GM18502 (cell line): ENCODE measurements around the gene AGBL4.

Experiments used
- ATAC-seq: cut with Tn5 transposase; IDR thresholded peaks from one replicate; pipeline ENCODE4 v1.9.1; 2021; ENCODE audit warnings: mild to moderate bottlenecking; ENCODE audit not compliant: unreplicated experiment, poor library complexity

Gene AGBL4

GRCh38 chr1:48582408-48582807, 1441.3 kb downstream of the AGBL4 start:
- ATAC-seq = no peak

GRCh38 chr1:48581270-48581669, 1442.5 kb downstream of the AGBL4 start:
- ATAC-seq = no peak

GRCh38 chr1:48576565-48576964, 1447.2 kb downstream of the AGBL4 start:
- no peak for ATAC-seq

- ATAC-seq = peak; percentile 83
Measured at GRCh38 chr1:48572646-48573258, 1451.0 kb downstream of the AGBL4 start.

- no peak for ATAC-seq
Measured at GRCh38 chr1:48572134-48572533, 1451.6 kb downstream of the AGBL4 start.

GRCh38 chr1:48571303-48571987, 1452.3 kb downstream of the AGBL4 start:
- no peak for ATAC-seq

GRCh38 chr1:48570568-48570967, 1453.2 kb downstream of the AGBL4 start:
- ATAC-seq = no peak

- ATAC-seq = no peak
Measured at GRCh38 chr1:48568501-48568900, 1455.3 kb downstream of the AGBL4 start.

- no peak for ATAC-seq
Measured at GRCh38 chr1:48566492-48566891, 1457.3 kb downstream of the AGBL4 start.

GRCh38 chr1:48563021-48563420, 1460.7 kb downstream of the AGBL4 start:
- no peak for ATAC-seq

- ATAC-seq = no peak
Measured at GRCh38 chr1:48561444-48561843, 1462.3 kb downstream of the AGBL4 start.

GRCh38 chr1:48560577-48560976, 1463.2 kb downstream of the AGBL4 start:
- ATAC-seq = no peak

GRCh38 chr1:48560116-48560515, 1463.6 kb downstream of the AGBL4 start:
- no peak for ATAC-seq

GRCh38 chr1:48558366-48558765, 1465.4 kb downstream of the AGBL4 start:
- no peak for ATAC-seq

- ATAC-seq = no peak
Measured at GRCh38 chr1:48556186-48556850, 1467.4 kb downstream of the AGBL4 start.

- ATAC-seq = no peak
Measured at GRCh38 chr1:48555271-48555670, 1468.5 kb downstream of the AGBL4 start.

GRCh38 chr1:48552903-48553606, 1470.7 kb downstream of the AGBL4 start:
- no peak for ATAC-seq

- no peak for ATAC-seq
Measured at GRCh38 chr1:48552420-48552819, 1471.3 kb downstream of the AGBL4 start.

GRCh38 chr1:48548985-48549384, 1474.8 kb downstream of the AGBL4 start:
- no peak for ATAC-seq

- ATAC-seq = no peak
Measured at GRCh38 chr1:48547561-48548220, 1476.1 kb downstream of the AGBL4 start.
